Cardiac septum (tissue), 1 donor: ENCODE measurements around the gene HCFC1R1. TPM values are rescaled to one million over a fixed set of nuclear protein-coding genes. Genes with fewer than 3 reads are reported as not detected.
"Not testable (repeated sequence)": the region's sequence is repeated elsewhere in the genome, so short reads cannot be mapped to it uniquely, and the experiment has no call there.

Experiments used
- DNase-seq: peaks from one replicate; pipeline ENCODE4 v3.0.0-alpha.2; 2020; ENCODE audit warnings: low spot score
- intact Hi-C: fragments of 100-400 bp; cut with DNase I; formaldehyde crosslinking; loops from one replicate; pipeline ENCODE4 v1.14.0; 2022
- long read RNA-seq: library from polyadenylated mRNA; unstranded; transcript quantifications from one replicate; pipeline ENCODE4 v2.0.0, GENCODE V29; 2021
- total RNA-seq: library from RNA; stranded (reverse); fragmentation: NEBNext Ultra II Directional; extraction: Animal tissue kit (Norgen Biotek cat#: 25700); gene quantifications from one replicate; pipeline ENCODE4 v1.2.1, GENCODE V29; 2021
- donor health status: DM: no; HTN: no; CAD: no.

HCFC1R1 gene, protein sequence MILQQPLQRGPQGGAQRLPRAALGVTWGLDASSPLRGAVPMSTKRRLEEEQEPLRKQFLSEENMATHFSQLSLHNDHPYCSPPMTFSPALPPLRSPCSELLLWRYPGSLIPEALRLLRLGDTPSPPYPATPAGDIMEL
- 41.3 TPM for total RNA-seq
- long read RNA-seq, transcript HCFC1R1-201 (4 exons, 965 nt): minor isoform, 9 of 23 reads
- long read RNA-seq, transcript HCFC1R1-208 (2 exons, 1,365 nt): major isoform, 10 of 23 reads
- long read RNA-seq, partial matches to known transcripts: 1 of 23 reads
- long read RNA-seq, other reads (novel, unspliced or antisense): 2 of 23 reads

DNA sequence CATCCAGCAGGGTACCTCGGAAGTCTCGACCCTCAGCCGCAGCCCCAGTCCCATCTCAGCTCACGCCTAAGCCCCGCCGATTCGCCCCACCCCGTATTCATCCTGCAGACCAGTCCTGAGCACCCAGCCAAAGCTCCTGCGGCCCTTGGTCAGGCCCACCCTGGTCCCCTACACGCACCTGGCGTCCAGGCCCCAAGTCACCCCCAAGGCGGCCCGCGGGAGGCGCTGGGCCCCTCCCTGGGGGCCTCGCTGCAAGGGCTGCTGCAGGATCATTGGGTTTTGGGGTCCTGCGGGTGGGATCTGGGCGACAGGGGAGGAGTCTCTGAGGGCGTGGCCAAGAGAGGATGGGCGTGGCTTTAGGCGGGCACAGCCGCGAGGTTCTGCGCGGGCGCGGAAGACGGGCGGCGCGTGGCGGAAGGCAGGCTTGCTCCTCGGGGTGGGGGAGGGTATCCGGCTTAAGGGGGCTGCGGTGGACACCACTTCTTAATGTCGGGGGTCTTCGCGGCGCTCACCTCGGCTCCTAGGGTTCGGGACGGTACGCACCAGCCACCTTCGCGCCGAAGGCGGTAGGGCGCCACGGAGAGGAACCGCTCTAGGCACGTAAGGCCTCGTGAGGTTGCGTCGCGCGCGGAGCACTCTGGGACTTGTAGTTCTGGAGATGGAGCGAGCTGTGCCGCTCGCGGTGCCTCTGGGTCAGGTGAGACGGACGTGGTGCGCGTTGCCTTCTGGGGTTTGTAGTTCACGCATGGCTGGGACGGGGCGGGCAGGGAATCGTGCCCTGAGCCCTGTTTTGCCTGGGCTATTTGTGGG lies at the start of gene HCFC1R1, which contains the start of gene THOC6:
TSS of gene HCFC1R1 (minus strand) at position 274 of the 810 bp plus-strand sequence. CDS start at position 273, 1 bp downstream.
TSS of gene THOC6 (plus strand) at position 367 of the 810 bp plus-strand sequence. CDS start at position 659, 292 bp downstream.
- intact Hi-C loops: no loop called here
- peak; percentile 99 for DNase-seq

DNA sequence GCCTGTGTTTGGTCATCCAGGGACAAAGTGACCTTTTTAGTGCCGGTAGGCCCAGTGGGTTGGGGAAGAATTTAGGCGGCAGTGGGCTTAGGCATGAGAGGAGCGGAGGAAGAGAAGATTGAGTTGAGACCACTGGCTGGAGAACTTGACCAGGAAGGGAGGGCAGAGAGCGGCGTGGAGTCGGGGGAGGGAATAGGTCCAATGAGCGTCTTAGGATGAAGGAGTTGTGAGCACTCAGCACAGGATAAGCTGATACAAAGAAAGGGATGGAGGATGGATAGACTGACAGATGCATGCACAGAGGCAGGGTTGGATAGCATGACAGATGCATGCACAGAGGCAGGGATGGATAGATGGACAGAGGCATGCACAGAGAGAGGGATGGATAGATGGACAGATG lies 49.7 kb upstream of the HCFC1R1 start:
- intact Hi-C loops: no loop called here
- no peak for DNase-seq

DNA sequence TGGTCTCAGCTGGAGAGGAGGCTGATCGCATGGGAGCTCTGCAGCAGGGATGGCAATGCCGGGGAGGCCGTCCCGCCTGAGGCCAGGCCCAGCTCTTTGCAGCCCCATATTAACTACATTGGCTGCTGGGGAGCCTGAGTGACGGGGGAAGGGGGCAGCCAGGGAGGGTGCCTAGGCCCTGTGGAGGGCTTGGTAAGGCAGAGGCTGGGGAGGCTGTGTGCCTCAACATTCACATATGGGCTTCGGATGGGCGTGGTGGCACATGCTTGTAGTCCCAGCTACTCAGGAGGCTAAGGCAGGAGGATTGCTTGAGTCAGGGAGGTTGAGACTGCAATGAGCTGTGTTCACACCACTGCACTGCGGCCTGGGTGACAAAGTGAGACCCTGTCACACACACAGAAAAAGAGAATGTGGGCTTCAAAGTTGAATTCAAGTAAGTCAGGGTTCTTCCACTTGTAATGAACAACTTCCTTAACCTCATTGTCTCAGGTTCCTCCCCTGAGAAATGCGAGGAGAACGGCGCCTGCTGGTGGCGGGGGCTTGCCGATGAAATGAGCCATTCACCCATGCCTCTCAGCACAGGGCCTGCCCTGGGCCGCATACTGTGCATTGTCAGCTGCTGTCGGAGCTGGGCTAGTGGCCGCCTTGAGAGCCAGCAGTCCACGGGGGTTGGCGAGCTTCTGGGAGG lies 49.0 kb upstream of the HCFC1R1 start:
- not testable (repeated sequence) for DNase-seq

DNA sequence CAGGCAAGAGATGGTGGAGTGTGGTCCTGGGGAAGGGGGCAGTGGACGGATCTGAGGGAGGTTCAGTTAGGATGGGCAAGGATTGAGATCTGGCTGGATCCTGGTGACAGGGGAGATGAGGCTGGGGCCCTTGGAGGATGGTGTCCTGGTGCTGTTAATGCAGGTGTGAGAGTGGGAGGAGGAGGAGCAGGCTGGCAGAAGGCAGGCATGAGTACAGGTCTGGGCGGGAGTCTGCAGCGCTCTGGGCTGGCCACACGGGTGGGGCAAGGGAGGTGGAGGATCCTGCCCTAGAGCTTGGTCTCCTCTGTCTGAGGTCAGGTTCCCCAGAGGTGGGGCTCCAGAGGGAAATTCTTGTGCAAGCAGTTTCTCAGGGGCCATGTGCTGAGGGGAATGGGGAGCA lies 48.4 kb upstream of the HCFC1R1 start:
- intact Hi-C loops, DNase-seq: not testable (repeated sequence)

More for the DNA sequence above, 49.0 kb upstream of the HCFC1R1 start:
- intact Hi-C loops: not testable (repeated sequence)

DNA sequence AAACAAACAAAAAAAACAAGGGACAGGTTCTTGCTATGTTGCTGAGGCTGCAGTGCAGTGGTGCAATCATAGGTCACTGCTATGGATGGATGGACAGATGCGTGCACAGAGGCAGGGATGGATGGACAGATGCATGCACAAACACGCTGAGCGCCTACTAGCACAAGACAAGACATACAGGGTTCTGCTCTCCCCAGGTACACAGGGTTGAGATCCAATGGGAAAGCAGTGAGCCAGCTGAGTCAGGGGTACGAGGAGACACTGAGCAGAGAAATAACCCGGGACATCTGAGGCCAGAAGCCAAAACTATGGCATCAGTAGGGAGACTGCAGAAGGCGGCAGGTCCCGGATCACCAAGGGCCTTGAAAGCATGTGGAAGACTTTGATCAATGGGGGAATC lies 47.9 kb upstream of the HCFC1R1 start:
- no peak for DNase-seq
- intact Hi-C loops: no loop called here

DNA sequence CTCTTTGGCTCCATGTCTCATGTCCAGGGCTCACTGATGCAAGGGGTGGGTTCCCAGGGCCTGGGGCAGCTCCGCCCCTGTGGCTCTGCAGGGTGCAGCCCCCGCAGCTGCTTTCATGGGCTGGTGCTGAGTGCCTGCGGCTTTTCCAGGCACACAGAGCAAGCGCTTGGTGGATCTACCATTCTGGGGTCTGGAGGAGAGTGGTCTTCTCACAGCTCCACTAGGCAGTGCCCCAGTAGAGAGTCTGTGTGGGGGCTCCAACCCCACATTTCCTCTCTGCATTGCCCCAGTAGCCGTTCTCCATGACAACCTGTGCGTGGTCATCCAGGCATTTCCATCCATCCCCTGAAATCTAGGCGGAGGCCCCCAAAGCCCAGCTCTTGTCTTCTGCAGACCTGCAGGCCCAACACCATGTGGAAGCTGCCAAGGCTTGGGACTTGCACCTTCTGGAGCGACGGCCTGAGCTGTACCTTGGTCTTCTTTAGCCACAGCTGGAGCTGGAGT lies 46.9 kb upstream of the HCFC1R1 start:
- intact Hi-C loops: no loop called here
- no peak for DNase-seq

DNA sequence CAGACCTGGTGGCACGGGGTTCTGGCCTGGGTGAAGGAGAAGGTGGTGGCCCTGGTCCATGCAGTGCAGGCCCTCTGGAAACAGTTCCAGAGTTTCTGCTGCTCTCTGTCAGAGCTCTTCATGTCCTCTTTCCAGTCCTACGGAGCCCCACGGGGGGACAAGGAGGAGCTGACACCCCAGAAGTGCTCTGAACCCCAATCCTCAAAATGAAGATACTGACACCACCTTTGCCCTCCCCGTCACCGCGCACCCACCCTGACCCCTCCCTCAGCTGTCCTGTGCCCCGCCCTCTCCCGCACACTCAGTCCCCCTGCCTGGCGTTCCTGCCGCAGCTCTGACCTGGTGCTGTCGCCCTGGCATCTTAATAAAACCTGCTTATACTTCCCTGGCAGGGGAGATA lies 45.4 kb upstream of the HCFC1R1 start:
- DNase-seq, intact Hi-C loops: not testable (repeated sequence)

DNA sequence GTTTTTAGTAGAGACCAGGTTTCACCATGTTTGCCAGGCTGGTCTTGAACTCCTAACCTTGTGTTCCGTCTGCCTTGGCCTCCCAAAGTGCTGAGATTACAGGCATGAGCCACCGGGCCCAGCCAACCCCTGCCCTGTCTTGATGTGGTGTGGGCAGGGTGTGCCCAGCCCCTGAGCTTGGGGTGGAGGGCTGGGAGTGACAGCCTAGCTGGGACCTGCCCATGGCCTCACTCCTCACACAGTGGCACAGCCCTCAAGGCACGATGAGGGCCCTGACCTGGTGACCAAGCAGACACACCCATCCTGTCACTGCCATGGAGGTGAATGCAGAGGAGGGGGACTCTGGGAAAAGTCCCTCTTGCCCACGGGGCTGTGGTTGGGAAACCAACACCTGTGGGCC lies 44.7 kb upstream of the HCFC1R1 start:
- intact Hi-C loops: no loop called here
- DNase-seq: no peak

DNA sequence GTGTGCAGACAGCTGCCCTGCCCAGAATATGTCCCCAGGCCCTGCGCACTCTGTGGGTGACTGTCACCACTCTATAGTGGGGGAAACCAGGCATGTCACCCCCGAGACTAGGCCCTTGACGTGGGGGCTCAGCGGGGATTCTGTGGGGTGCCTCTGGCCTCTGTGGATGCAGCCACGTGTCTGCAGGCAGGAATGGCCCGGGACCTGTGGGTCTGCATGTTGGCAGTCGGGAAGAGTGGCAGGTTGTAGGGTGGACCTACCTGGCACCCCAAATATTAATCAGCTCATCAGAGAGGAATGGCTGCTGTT lies 42.7 kb upstream of the HCFC1R1 start:
- no peak for DNase-seq
- intact Hi-C loops: no loop called here

DNA sequence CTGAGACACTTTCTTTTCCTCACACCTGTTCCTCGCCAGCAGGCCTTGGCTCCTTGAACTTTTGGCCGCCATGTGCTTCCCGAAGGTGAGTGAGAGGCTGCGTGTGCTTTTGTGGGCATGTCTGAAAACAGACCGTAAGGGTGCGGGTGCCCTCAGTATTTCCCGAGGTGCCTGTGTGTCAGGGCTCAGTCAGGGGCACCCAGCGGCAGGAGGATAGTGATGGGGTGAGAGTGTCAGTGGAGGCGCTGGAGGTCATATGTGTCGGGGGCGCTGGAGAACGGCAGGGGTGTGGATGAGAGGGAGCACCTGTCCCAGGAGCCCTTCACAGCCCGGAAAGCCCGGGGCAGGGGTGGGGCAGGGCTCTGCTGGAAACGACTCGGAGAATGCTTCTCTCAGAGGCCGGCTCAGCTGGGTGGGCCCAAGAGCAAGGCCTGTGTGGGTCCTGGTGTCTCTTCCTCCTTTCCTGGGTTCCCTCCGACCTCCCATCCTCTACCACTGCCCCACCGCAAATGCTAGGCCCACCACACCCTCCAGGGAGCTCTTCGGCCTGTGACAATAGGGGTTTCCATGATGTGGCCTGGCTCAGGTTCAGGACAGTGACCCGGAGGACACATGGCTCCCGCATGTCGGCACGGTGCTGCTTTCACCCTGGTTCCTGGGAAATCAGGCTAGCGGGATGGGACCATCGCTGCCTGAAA lies 42.1 kb upstream of the HCFC1R1 start:
- DNase-seq: no peak
- intact Hi-C loops: no loop called here

DNA sequence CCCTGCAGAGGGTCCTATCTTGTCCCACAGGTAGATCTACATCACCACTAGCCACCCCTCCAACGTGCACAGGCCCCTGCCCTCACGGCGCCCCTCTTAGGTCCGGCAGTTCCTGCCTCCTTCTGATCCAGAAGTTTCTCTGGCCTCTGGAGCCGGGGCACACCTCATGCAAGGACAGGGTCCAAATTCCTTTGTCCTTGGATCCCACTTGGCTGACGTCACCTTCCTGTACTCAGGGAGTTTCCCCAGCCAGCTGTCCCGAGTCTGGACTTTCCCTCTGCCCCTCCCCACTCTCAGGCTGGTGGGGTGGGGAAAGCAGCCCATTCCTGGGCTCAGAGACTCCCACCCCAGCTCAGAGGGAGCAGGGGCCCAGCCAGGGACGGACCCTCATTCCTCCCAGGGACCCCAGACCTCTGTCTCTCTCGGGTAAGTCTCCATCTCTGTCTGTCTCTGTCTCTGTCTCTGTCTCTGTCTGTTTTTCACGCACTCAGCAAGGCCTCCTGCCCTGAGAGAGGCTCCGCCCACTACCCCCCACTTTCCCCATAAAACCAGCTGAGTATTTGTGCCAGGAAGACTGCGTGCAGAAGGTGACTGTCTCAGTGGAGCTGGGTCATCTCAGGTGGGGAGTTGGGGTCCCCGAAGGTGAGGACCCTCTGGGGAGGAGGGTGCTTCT lies 41.5 kb upstream of the HCFC1R1 start, which contains the start of gene IL32:
TSS of gene IL32 (plus strand) at position 572 of the 673 bp plus-strand sequence. CDS start 172 bp downstream, outside the sequence.
- DNase-seq: peak; percentile 86
- intact Hi-C loops: no loop called here

DNA sequence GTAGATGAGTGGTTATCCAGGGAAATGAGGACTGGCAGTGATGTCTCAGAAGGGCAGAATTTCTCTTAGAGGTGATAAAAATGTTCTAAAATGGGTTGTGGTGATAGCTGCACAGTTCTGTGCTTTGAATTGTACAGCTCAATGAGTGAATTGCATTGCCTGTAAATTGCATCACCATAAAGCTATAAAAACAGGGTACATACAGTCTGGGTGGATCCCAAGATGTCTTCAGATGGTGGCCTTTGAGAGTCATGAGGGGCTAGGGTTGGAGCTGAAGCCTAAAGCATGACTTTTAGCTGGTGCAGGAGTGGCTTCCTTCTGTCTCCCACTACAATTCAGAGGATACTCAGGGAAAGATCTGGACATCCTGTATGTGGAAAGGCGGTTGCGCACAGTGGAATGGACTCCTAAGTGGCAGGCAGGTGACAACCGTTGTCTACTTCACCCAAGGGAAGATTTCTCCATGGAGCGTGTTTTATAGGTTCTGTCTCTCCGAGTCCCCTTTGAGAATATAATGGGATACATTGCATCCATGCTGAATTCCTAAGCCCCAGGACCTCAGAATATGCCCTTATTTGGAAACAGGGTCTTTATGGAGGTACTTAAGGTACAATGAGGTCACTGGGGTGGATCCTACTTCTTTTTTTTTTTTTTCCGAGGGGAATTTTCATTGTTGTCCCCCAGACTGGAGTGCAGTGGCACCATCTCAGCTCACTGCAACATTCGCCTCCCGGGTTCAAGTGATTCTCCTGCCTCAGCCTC lies 40.1 kb upstream of the HCFC1R1 start:
- no peak for DNase-seq
- intact Hi-C loops: loop anchor here (5.0 kb wide), 1 partner anchor 33 kb away; the partner anchor contains the start of gene ZSCAN10

DNA sequence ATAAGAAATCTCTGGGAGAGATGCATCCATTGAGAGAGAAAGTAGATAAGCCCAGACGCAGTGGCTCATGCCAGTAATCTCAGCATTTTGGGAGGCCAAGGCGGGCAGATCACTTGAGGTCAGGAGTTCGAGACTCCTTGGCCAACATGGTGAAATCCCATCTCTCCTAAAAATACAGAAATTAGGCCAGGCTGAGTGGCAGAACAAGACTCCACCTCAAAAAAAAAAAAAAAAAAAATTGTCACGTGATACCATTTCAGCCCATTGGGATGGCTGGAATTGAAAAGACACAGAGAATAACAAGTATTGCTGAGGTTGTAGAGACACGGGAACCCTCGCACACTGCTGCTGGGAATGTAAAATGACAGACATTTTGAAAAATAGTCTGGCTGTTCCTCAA lies 38.8 kb upstream of the HCFC1R1 start:
- intact Hi-C loops: loop anchor here (5.0 kb wide), 1 partner anchor 35 kb away; the partner anchor contains the start of gene ZSCAN10
- DNase-seq: no peak

DNA sequence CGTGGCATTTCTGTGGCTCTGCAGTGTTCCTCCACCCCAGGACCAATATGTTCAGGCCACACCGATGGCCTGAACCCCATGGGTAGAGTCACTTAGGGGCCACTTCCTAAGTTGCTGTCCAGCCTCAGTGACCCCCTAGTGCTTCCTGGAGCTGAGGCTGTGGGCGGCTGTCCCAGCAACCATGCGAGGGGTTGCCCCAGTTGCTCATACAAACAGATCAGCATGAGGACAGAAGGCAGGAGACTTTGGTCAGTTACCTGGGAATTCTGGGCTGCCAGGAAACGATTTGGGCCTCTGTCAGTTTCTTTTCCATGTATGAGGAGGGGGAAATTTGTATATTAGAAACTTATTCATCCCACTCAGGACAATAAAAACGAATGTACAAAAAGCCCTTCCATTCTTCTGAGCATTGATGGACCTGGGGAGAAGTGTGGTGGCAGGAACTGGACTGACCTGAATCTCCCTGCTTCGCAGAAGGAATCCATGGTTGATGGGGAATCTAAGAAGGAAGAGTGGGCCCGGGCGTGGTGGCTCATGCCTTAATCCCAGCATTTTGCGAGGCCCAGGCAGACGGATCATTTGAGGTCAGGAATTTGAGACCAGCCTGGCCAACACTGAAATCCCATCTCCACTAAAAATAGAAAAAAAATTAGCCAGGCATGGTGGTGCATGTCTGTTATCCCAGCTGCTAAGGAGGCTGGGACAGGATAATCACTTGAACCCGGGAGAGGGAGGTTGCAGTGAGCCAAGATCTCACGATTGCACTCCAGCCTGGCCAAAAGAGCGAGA lies 36.8 kb upstream of the HCFC1R1 start:
- no peak for DNase-seq
- intact Hi-C loops: loop anchor here (5.0 kb wide), 1 partner anchor 37 kb away; the partner anchor contains the start of gene ZSCAN10

DNA sequence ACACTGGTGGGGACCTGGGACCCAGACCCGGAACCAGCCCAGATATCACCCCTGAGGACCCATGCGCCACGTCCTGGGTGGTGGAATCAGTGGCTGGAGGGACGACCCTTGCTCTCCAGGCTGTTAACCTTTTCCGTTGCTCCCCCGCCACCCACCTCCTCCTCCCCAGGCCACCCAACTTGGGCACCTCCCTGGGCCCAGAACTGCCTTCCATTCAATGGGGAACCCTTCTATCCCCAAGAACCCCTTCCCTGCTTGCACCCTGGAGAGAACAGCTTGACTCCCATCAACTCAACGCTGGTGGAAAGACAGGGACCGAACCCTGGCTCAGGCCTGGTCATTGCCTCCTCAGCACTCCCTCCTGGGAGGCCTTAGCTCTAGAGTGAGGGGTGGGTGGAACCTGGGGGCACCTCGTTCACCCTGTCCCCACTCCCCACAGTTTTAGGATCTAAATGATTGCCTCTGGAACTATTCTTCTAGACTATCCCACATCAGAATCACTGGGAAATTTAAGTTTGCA lies 36.0 kb upstream of the HCFC1R1 start:
- DNase-seq: no peak
- intact Hi-C loops: loop anchor here (2.0 to 5.0 kb wide), 3 partner anchors 38 to 108 kb away; partner anchors contain the start of gene ZSCAN10

DNA sequence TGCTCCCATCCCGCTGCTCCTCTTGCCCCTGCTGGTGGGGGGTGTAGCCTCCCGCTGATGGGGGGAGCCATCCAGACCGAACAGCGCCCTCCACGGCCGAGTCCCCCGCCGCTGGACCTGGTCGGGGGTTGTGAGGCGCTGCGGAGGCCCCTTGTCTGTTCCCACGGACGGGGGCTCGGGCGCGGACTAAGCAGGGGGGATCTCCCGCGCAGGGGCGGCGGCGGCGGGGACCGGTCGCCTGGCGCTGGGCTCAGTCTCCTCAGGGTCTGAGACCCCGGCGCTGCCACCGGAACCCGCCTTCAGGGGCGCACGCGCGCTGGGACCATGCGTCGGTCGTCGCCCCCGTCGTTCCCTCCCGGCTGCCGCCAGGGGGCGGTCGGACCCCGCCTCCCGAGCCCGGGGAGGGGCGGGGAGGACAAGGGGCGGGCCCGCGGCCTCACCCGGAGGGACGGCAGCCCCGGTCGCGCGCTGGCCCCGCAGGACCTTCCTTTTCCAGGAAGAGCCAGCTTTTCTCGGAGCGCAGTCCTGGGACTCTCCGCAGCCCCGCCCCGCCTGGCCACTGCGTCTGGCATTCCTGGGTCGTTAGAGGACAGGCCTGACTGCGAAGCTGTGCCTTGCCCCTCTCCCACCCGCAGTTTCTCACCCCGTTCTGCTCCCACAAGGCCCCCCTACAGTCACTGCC lies 35.4 kb upstream of the HCFC1R1 start:
- intact Hi-C loops: loop anchor here (2.0 to 5.0 kb wide), 2 partner anchors 70 to 108 kb away; no protein-coding TSS in a partner anchor
- DNase-seq: peak; percentile 95
